NCI-H1694 treated with DMSO at 0.1 percent for 48 hours (cell line): ENCODE results near the gene FBXO31.
"Not testable (repeated sequence)": the region's sequence is repeated elsewhere in the genome, so short reads cannot be mapped to it uniquely, and the experiment has no call there.

Experiments used
- DNase-seq: peaks from one replicate; lab custom pipeline; 2025; lab: John Stamatoyannopoulos, UW

FBXO31 gene

GRCh38 chr16:87342978-87343752 lies 40.4 kb downstream of the FBXO31 start:
- no peak for DNase-seq

- DNase-seq: no peak
Measured at GRCh38 chr16:87342504-87342903, 41.1 kb downstream of the FBXO31 start.

- no peak for DNase-seq
Measured at GRCh38 chr16:87340198-87340597, 43.4 kb downstream of the FBXO31 start.

- not testable (repeated sequence) for DNase-seq
Measured at GRCh38 chr16:87339724-87340105, 43.9 kb downstream of the FBXO31 start.

DNA sequence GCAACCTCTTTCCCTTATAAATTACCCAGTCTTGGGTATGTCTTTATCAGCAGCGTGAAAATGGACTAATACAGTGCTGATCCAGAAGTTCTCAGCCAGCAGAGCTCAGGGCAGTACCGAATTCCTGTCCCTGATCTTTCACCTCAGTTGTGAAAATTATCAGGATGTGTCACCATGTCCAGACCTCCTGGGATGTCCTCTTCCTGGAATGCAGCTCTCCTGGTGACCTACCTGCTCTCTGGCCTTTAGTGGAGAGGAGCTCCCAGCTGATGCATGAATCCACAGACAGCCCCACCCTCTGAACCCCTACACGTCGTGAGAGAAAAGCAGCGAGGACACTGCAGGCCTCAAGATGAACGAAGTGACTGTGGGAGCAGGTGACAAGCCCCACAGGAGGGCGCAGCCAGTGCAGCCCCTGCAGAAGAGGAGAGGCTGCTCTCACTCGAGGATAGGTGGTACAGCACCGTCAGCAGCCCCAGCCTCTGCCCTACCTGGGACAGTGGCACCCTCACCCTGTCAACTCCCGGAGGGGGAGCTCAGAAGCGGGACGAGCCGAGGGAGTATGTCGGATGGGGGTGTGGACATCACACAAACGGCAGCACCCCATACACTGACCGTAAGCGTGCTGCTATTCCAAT lies 44.4 kb downstream of the FBXO31 start:
- DNase-seq: no peak

DNA sequence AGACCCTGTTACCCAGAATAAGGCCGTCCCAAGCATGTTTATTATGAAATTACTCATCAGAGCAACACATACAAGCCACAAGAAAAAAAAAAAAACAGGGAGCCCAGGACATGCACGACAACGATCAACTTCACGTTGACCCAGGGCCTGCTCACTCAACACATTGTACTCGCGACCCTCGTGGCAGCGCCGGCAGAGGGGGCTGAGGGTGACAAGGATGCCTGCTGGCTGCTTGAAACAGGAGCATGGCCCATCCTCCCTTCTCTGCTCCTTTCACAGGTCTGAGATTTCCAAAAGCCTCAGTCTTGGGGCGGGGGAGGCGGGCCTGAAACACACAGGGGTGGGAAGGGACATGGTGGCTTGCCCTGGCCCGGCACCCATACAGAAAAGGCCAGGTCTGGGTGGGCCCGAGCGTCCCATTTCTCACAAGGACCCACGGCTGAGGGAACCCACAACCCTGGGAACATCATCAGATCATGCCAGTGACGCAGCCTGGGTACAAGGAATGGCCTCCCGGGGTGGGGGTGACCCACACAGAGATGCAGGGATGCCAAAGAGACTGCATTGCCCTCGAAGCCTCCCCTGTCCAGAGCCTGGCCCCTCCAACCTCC lies 45.3 kb downstream of the FBXO31 start:
- DNase-seq: no peak

DNA sequence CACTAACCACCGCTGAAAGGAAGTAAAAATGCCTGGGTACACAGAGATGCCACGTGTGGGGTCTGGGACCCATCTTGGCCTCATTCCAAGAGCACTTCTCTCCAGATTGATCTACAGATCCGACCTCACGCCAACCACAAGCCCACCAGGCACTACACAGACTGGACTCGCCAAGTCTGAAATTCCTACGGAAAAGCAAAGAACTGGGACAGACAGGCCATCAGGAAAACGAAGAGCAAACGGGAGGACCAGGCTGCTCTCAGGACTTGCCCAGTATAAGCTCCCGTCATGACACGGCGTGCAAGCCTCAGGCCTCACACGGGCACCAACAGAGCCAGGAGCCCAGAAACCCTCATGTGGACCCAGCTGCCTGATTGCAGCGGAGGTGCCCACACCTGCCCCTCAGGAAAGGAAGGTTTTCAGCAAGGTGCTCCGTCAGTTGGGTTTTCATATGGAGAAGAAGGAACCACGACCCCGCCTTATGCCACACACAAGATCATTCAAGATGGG lies 46.3 kb downstream of the FBXO31 start:
- no peak for DNase-seq

- no peak for DNase-seq
Measured at GRCh38 chr16:87336434-87337240, 46.9 kb downstream of the FBXO31 start.

GRCh38 chr16:87335625-87336433 lies 47.7 kb downstream of the FBXO31 start:
- no peak for DNase-seq

GRCh38 chr16:87334651-87335624 lies 48.6 kb downstream of the FBXO31 start:
- no peak for DNase-seq

GRCh38 chr16:87333581-87334331 lies 49.8 kb downstream of the FBXO31 start:
- DNase-seq: no peak

DNA sequence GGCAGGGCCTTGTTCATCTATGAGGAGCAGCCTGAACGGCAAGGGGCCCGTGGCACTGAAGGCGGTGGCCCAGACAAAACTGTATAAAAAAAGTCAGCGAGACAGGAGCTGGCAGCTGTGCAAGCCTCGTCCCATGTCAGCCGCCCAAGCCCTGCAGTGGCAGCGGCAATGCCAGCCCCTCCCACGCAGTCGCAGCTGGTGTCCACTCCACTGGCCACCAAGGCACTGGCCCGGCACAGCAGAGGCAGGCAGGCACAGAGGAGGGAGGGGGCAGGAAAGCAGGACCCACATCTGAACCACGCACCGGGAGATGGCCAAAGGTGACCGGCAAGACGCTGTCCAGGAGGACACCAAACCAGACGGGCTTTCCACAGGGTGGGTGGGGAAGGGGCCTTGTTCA lies 50.5 kb downstream of the FBXO31 start:
- no peak for DNase-seq

DNA sequence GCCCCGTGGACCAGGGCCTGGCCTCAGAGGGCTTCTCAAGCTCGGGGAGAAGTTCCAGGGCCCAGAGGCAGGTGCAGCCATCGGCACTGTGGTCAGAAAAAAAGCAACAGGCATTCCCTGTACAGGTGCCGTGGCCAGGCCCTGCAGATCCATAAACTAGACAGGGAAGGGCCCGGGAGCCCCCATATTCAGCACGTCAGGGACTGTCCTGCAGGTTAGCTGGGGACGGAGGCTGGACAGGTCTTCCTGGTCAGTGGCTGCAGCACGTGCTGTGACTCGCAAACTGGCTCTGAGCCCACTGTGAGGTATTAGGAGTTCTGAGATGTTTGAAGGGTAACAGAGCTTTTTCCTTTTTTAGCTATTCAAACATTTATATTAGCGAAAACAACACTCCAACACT lies 51.4 kb downstream of the FBXO31 start:
- no peak for DNase-seq

DNA sequence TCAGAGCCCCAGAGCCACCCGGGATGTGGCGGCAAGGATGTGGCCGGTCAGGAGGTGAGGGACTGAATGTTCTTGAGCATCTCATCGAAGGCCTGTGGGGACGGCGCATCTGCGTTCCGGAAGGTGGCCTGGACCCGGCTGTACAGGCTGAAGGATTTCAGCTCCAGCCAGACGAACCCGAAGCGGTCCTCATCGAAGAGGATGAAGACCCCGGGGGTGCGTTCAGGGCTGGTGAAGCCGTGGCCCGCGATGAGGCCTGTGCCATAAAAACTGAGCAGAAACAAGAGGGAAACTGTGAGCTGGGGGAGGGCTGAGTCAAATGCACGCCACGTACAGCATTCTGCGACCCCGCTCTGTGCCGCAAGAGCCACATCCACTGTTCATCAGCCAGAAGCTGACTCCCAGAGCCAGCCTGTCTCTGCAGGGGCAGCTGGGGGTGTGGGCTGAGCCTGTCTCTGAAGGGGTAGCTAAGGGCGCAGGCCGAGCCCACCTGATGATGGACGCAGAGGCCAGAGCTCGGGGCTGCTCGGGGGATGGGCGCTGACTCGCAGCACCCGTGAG lies 52.3 kb downstream of the FBXO31 start:
- DNase-seq: no peak

- no peak for DNase-seq
Measured at GRCh38 chr16:87330646-87331045, 52.9 kb downstream of the FBXO31 start.

- no peak for DNase-seq
Measured at GRCh38 chr16:87330257-87330624, 53.3 kb downstream of the FBXO31 start.

- no peak for DNase-seq
Measured at GRCh38 chr16:87329436-87330256, 53.9 kb downstream of the FBXO31 start.

DNA sequence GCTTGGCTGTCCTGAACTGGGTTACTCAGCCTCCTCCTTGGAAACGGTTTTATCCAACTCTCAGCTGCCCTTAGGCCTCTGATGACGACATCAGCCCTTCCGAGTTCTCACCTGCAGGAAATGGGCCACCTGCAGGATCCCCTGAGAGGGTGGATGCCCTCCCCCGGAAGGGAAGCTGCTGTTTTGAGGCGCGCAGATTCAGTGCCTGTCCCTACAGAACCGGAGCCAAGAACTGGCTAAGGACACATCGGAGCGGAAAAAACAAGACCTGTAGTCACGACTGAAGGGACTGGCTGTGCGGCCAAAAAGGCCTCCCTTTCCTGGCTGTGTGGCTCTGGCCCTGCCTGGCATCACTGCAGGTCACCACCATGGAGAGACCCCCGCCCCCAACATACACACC lies 54.7 kb downstream of the FBXO31 start:
- DNase-seq: no peak
